HG02642 (cell line): Measurements from ENCODE around the gene IGLL1.
"Not testable (repeated sequence)": the region's sequence is repeated elsewhere in the genome, so short reads cannot be mapped to it uniquely, and the experiment has no call there.

Experiments
- ATAC-seq: cut with Tn5 transposase; IDR thresholded peaks from one replicate; pipeline ENCODE4 v1.9.1; 2021; ENCODE audit warnings: mild to moderate bottlenecking; ENCODE audit not compliant: unreplicated experiment, poor library complexity

IGLL1 gene

DNA sequence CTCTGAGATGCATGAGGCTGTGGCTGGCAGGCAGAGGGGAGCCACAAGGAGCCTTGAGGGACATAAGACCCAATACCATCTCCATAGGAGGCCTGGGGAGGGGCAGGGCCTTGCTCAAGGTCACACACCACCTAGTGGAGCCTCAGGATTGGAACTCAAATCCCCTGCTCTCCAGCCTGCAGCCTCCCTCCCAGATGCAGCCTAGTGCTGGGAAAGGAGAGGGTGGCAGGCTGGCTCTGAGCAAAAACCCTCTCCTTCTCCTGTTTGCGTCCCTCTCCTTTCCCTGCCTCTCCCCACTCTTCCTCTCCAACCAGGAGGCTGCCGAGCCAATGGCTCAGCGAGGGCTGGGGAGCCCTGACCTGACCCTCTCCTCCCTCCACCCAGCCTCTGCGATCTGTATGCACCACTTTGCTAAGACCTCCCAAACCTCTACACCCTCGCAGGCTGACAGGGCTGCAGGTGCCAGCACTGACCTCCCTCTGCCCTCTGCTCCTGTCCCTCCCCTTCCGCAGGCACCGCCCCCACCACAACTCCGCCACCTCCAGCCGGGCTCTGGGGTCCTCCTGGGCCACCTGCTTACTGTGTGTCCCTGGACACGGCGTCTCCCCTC, 14.7 kb downstream of the IGLL1 start:
- no peak for ATAC-seq

DNA sequence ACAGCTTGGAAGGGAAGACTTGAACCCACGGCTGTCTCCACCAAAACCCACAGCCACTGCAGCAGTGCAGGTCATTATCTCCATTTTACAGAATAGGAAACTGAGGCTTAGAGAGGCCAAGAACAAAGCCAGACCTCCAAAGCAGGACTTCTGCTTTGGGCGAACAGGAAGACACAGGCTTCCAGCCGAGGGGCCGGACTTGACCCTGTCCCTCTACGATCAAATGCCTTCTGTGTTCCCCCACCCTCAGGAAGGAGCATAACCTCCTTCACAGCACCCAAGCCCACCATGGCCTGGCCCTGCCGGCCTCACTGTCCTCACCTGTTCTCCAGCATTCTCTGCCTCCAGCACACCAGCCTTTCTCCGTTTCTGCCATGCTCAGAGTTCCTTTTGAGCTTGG, 15.8 kb downstream of the IGLL1 start:
- no peak for ATAC-seq

DNA sequence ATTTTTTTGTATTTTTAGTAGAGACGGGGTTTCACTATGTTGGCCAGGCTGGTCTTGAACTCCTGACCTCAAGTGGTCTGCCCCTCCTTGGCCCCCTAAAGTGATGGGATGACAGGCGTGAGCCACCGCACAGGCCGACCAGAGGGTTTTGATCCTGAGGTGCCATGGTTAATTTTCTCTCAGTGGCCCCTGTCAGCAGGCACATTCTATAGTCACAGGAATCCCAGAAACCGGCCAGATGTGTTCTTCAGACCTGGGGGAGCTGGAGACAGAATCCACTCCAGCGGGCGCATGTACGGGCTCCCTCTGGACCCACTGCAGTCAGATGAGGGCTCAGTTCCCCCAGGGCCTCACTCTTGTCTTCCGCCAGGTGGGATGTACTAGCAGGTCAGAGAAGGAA, 17.0 kb downstream of the IGLL1 start:
- ATAC-seq: no peak

DNA sequence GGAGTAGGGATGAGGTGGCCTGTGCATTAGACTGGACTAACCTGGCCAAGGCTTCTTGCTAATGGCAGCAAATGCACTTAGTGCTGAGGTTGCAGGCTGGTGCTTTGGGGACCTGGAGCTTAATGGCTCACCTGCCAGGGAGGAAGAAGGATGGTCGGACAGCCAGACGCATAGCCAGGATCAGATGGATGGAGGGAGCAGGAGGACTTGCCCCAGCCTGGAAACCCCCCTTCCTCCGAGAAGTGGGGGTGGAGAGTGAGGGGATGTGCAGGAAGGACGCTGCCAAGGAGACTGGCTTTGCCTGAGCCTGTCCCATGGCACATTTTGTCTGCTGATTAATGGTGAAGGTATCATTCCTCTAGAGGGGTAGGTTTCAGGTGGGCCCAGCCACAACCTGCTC, 17.9 kb downstream of the IGLL1 start:
- no peak for ATAC-seq

DNA sequence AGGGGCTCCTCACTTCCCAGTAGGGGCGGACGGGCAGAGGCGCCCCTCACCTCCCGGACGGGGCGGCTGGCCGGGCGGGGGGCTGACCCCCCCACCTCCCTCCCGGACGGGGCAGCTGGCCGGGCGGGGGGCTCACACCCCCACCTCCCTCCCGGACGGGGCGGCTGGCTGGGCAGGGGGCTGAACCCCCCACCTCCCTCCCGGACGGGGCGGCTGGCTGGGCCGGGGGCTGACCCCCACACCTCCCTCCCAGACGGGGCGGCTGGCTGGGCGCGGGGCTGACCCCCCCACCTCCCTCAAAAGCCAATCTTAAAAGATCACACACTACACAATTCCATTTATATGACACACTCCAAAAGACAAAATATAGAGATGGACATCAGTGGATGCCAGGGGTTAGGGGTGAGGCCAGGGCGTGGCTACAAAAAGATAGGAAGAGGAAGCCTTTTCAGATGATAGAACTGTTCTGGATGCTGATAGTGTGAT, 19.0 kb downstream of the IGLL1 start:
- ATAC-seq: not testable (repeated sequence)

DNA sequence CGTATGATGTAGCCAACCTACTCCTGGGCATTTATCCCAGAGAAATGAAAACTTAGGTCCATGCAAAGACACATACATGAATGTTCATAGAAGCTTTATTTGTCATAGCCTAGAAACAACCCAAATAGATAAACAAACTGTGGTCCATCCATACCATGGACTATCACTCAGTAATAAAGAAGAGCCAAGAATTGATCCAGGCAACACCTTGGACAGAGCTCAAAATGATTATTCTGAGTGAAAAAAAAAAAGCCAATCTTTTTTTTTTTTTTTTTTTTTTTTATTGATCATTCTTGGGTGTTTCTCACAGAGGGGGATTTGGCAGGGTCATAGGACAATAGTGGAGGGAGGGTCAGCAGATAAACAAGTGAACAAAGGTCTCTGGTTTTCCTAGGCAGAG, 19.9 kb downstream of the IGLL1 start:
- not testable (repeated sequence) for ATAC-seq

DNA sequence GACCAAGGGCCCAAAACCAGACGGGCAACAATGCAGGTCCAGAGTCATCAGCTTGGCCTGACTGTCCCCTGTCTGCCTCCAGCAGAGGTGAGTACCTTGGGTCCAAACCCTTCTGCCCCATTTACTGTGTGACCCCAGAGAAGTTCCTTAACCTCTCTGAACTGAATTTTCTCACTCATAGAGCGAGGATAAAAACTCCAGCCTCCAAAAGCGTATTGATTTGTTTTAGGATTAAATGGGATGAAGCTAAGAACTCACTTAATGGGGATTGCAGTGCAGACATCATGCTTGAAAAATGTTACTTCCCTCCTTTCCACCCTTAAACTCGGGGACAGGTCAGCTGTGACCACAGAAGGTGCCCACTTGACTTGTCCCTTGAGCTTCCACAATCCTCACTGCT, 22.6 kb downstream of the IGLL1 start:
- ATAC-seq: no peak

DNA sequence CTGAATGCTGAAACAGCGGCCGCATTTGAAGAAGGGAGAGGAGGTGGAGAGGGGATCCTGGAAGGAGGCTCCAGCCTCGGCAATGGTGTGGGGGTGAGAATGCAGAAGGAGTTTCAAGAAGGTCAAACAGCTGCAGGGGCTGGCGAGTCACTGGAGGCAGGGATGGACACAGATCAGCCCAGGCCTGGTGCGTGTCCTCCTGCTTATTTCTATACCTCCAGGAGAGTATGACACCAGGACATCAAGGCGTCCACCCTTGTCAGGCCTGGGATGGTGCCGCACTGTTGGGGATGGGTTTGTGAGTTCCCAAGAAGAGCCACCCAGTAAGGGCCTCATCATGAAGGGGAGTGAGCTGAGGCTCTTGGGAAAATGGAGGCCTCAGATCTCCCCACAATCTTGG, 23.1 kb downstream of the IGLL1 start:
- ATAC-seq: no peak

DNA sequence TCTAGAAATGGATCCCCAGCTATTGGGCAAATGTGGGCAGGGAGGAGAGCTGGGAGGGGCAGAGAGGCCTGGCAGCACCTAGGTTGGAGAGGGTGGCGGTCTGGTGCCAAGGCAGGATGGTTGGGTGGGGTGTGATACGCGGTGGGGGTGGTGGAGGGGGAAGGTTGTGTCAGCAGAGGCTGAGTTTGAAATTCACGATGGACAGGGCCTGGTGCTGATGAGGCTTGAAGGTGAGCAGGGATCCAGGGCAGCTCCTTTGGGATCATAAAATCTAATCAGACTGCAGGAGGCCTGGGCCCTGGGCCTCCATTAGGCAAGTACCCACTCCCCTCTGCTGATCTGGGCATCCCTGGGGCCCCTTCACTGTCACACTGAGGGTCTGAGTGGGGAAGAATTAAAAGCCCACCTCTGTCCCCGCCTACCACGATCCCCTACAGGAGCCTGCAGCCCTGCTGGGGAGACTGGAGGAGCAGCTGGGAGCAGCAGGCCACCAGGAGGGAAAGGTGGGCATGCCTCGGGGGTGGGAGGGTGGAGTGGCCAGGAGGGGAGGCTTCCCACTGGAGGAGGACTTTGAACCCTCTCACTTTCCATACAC, 24.0 kb downstream of the IGLL1 start:
- no peak for ATAC-seq

DNA sequence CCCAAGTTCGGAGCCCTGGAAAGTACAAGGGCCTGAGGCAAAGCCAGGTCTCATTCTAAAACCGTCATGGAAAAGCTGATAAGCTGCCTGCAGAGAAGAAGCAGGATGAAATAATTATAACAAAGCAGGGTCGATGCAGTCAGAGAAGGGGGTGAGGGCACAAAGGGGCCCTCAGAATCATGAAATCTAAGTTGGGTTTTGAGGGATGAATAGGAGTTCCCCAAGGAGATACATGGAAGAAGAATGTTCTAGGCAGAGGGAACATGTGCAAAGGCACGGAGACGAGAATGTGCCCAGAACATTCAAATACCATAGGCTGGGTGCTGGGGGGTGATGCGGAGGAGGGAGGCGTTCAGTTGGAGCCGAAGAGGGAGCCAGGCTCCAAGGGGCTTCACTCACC, 25.0 kb downstream of the IGLL1 start:
- ATAC-seq: no peak

DNA sequence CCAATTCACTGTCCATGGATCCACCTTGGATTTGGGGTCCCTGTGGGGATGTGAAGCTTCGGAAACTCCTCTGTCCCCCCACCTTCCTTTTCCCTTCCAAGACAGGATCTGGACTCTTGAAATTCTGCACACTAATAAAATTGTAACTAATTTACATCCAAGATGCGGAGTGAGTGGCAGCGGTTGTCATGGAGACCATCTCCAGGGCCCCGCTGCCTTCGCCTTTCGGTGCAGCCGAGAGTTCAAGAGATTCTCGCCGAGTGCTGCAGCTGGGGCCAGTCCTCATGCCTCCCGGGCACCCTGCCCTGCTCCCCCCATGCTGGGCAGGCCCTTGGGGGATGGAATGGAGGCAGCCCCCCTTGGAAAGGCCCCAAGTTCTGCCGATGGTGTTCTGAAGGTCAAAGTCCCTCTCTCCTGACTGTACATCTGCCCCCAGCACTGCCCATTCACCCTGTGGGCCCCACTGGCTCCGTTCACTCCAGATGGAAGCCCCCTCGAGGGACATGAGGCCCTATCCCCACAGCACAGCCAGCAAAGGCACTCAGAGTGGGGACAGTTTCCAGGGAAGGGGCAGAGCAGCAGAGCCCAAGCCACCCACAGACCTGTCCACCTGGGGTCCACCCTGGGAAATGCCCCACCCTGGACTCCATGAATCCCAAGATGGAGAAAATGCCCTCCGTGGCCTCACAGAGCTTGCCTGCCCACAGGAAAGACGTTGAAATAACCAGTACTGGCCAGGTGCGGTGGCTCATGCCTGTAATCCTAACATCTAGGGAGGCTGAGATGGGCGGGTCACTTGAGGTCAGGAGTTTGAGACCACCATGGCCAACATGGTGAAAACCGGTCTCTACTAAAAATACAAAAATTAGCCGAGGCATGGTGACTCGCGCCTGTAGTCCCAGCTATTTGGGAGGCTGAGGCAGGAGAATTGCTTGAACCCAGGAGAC, 25.9 kb downstream of the IGLL1 start:
- ATAC-seq: no peak

DNA sequence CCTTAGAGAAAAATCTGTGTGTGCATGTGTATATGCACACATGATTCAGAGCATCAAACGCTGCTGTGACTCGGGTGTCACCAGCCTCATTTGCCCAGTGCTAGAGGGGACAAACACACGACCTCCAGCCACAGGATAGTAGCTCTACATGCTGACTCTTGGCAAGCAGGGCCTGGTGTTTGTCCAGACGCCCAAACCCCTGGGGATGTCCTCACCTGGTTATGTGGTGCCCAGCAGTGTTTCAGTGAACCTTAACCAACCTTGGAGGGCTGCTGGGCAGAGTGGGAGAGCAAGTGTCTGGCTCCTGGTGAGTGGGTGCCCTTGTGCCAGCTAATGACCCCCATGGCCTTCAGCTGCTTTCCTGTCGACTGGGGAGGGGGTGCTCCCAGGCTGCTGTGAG, 26.7 kb downstream of the IGLL1 start:
- no peak for ATAC-seq

DNA sequence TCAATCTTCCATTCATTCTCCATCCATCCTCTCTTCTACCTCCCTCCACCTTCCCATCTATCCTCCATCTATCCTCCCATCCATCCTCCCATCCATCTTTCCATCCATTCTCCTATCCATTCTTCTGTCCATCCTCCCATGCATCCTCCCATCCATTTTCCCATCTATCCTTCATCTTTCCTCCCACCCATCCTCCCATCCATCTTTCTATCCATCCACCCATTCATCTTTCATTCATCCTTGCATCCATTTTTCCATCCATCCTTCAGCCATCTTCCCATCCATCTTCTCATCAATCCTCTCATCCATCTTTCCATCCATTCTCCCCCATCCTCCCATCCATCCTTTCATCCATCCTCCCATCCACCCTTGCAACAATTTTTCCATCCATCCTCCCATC, 27.5 kb downstream of the IGLL1 start:
- no peak for ATAC-seq

DNA sequence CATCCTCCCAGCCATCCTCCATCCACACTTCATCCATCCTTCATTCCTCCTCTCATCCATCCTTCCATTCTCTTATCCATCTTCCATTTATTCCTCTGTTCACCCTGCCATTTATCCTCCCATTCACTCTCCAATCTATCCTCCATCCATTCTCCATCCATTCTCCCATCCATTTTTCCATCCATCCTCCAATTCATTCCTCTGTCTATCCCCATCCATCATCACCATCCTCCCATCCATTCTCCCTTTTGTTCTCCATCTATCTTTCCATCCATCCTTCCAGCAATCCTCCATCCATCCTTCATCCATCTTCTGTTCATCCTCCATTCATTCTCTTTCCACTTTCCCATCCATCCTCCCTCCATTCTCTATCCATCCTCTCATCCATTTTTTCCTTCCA, 28.7 kb downstream of the IGLL1 start:
- no peak for ATAC-seq

DNA sequence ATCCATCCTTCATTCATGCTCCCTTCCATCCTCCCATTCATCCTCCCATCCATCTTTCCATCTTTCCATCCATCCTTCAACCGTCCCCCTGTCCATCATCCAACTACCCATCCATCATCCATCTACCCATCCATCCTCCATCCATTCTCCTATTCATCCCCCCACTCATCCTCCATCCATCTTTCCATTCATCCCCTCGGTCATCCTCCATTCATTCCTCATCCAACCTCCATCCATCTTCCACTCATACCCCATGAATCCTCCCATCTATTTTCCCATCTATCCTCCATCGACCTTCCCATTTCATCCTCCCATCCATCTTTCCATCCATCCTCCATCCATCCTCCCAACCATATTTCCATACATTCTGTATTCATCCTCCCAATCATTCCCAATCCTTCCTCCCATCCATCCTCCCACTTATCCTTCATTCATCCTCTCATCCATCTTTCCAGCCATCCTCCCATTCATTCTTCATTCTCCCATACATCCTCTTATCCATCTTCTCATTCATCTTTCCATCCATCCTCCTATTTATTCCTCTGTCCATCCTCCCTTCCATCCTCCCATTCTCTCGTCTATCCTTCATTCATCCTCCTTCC, 29.9 kb downstream of the IGLL1 start:
- no peak for ATAC-seq

DNA sequence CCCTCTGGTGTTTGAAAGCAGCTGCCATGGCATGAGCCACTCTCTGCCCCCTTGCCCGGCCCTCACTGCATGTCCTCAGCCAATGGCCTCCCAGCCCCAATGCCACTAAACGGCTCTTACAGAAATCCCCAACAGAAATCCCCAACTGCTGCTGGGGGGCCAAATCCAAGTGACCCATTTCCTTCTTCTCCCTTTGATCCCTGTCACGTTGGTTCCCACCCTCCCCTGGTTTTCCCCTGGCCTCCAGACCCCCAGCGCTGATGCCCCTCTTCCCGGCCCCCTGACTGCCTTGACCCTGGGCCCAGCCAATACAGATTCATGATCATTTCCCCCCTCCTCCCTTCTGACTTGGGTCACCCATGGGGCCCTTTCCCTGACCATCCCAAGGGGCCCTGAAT, 30.9 kb downstream of the IGLL1 start:
- no peak for ATAC-seq

DNA sequence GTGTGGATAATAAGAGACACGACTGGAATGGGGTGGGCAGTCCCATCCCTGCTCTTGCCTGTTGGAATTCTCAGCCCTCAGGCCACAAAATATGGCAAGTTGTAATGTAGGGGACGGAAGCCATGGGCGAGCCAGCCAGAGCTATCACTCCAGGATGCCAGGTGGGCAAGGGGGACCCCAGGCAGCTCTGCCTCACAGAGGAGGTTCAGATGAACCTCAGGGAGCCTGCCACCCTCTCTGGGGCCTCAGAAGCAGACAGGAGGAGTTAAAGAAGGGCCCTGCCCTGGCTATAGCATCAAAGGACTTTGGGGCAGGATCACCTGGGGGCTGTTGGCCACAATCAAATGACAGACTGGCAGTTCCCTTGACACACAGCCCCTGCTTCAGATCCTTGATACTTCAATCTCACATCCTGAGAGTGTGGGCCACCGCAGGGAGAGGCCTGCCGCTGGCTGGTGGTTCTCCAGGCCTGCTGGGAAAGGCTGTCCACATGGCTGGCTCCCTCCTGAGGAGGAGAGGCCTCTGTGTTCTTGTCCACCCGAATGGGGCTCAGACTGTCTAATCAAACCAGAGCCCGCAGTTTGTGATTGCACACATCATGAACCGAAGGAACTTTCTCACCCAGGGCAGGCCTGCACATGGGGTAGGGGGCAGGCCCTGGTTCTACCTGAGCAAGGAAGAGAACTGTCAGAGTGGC, 31.4 kb downstream of the IGLL1 start:
- no peak for ATAC-seq

DNA sequence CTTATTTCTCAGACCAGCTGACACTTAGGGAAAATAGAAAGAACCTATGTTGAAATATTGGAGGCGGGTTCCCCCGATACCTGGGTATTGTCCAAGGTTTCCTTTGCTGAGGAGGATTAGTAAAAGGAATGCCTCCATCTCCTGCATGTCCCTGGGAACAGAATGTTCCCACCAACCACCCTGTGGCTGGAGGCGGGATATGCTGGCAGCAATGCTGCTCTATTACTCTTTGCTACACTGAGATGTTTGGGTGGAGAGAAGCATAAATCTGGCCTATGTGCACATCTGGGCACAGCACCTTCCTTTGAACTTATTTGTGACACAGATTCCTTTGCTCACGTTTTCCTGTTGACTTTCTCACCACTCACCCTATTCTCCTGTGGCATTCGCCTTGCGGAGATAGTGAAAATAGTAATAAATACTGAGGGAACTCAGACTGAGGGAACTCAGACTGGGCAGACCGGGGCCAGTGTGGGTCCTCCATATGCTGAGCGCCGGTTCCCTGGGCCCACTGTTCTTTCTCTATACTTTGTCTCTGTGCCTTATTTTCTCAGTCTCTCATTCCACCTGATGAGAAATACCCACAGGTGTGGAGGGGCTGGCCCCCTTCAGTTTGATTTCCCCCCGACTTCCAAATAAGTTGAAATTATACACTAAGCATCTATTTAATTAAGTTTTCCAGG, 32.1 kb downstream of the IGLL1 start:
- no peak for ATAC-seq

DNA sequence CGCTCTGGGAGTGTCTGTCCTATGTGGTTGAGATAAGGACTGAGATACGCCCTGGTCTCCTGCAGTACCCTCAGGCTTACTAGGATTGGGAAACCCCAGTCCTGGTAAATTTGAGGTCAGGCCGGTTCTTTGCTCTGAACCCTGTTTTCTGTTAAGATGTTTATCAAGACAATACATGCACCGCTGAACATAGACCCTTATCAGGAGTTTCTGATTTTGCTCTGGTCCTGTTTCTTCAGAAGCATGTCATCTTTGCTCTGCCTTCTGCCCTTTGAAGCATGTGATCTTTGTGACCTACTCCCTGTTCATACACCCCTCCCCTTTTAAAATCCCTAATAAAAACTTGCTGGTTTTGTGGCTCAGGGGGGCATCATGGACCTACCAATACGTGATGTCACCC, 32.7 kb downstream of the IGLL1 start:
- ATAC-seq: not testable (repeated sequence)

DNA sequence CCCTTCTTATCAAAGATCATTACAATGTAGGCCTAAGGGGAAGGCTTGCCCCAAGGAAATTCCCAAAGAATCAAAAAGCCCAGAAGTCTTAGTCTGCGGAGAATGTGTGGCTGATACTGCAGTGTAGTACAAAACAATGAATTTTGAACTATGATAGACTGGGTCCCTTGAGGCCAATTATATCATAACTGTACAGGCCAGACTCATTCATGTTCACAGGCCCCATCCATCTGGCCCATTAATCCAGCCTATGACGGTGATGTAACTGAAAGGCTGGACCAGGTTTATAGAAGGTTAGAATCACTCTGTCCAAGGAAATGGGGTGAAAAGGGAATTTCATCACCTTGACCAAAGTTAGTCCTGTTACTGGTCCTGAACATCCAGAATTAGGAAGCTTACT, 35.2 kb downstream of the IGLL1 start:
- no peak for ATAC-seq
